ENCODE data around the gene RTTN.

DNA sequence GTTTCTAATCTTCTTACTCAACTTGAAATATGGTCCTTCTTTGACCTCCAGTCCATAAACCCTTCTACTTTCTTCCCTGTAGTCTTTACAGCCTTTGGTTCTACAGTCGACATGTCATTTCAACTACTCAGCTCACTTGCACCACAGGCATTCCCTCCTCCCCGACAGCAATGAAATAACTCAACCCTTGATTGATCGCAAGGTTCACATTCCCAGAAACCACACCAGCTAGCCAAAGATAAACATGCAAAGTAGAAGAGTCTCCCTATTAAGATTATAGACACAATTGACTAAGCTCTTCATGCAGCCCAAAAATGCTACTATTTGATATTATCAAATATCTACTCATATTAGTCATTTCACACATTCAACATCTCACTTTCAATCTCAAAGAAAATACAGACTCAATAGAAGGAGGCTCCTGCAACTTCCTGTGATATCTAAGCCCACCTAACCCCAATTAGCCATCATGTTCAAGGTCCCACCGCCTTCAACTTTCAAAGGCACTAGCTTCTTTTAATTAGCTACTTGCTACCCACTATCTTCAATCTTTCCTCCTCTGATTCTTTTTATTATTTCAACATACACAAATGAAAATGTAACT lies 50.8 kb downstream of the RTTN start:
- TF ChIP-seq, protein P1, sequence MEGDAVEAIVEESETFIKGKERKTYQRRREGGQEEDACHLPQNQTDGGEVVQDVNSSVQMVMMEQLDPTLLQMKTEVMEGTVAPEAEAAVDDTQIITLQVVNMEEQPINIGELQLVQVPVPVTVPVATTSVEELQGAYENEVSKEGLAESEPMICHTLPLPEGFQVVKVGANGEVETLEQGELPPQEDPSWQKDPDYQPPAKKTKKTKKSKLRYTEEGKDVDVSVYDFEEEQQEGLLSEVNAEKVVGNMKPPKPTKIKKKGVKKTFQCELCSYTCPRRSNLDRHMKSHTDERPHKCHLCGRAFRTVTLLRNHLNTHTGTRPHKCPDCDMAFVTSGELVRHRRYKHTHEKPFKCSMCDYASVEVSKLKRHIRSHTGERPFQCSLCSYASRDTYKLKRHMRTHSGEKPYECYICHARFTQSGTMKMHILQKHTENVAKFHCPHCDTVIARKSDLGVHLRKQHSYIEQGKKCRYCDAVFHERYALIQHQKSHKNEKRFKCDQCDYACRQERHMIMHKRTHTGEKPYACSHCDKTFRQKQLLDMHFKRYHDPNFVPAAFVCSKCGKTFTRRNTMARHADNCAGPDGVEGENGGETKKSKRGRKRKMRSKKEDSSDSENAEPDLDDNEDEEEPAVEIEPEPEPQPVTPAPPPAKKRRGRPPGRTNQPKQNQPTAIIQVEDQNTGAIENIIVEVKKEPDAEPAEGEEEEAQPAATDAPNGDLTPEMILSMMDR (IDR thresholded peaks at IDR 0.05), result no peak
- TF ChIP-seq POLR2A (IDR thresholded peaks at IDR 0.05), result no peak
